A673 (cell line): Measurements from ENCODE around the gene CAD. TPM values are rescaled to one million over a fixed set of nuclear protein-coding genes. Genes with fewer than 3 reads are reported as not detected.
A peak's percentile ranks its signal among the peaks of the same experiment; 100 is the strongest.

Source experiments
- BruUV-seq: library from RNA; stranded (reverse); fragments of 400-500 nt; replicated peaks from 2 replicates; lab custom pipeline; 2021; lab: Mats Ljungman, UMichigan
- CTCF ChIA-PET: fragments of 300-600 bp; sonication (Branson Sonifier 250); formaldehyde crosslinking; loops from one replicate; lab custom pipeline; 2022; ENCODE audit warnings: antibody characterized with exemption; lab: Charles Lee
- POLR2A ChIA-PET: fragments of 300-600 bp; sonication (Branson Sonifier 250); formaldehyde crosslinking; loops from one replicate; lab custom pipeline; 2022; ENCODE audit warnings: antibody characterized with exemption; ENCODE audit not compliant: low non-redundant PET; lab: Charles Lee
- DNase-seq: peaks from one replicate; pipeline ENCODE4 v3.0.0-alpha.2; 2015; ENCODE audit warnings: low spot score
- H3K27ac ChIP-seq: fragments of 200-600 bp; sonication (generic); 2 replicates; pipeline ENCODE4 v1.5.1; 2016; ENCODE audit warnings: mixed run types, low read depth, mild to moderate bottlenecking, mixed read lengths, antibody characterized with exemption, low read length; ENCODE audit not compliant: poor library complexity, severe bottlenecking
- H3K27me3 ChIP-seq: fragments of 200-600 bp; sonication (generic); replicated peaks from 2 replicates; pipeline ENCODE4 v1.6.1; 2017; ENCODE audit warnings: mixed run types, low read depth, mild to moderate bottlenecking, mixed read lengths, antibody characterized with exemption, low read length; ENCODE audit not compliant: insufficient read depth, poor library complexity
- H3K36me3 ChIP-seq: fragments of 200-600 bp; sonication (generic); 2 replicates; pipeline ENCODE4 v1.6.1; 2016; ENCODE audit warnings: mixed run types, mild to moderate bottlenecking, mixed read lengths, antibody characterized with exemption, low read length; ENCODE audit not compliant: insufficient read depth, poor library complexity, severe bottlenecking
- H3K4me1 ChIP-seq: fragments of 200-600 bp; sonication (generic); 2 replicates; pipeline ENCODE4 v1.6.1; 2017; ENCODE audit warnings: mixed run types, mild to moderate bottlenecking, mixed read lengths, antibody characterized with exemption, low read length; ENCODE audit not compliant: insufficient read depth, poor library complexity, severe bottlenecking
- H3K4me3 ChIP-seq: fragments of 200-600 bp; sonication (generic); 2 replicates; pipeline ENCODE4 v1.5.1; 2016; ENCODE audit warnings: low read depth, mixed run types, mild to moderate bottlenecking, mixed read lengths, low read length; ENCODE audit not compliant: poor library complexity, severe bottlenecking
- H3K9me3 ChIP-seq: fragments of 200-600 bp; sonication (generic); 2 replicates; pipeline ENCODE4 v1.6.1; 2016; ENCODE audit warnings: mixed run types, low read depth, mild to moderate bottlenecking, mixed read lengths, antibody characterized with exemption, low read length; ENCODE audit not compliant: poor library complexity, severe bottlenecking
- CTCF ChIP-seq: fragments of 300-800, 200-600 bp; sonication (generic); conservative IDR thresholded peaks from 2 replicates; pipeline ENCODE4 v1.5.1; 2017; ENCODE audit warnings: low read depth, mild to moderate bottlenecking, antibody characterized with exemption, low read length, moderate library complexity, mixed read lengths
- EZH2 ChIP-seq: fragments of 200-600 bp; sonication (generic); IDR thresholded peaks from 2 replicates; pipeline ENCODE4 v1.6.1; 2017; ENCODE audit warnings: borderline replicate concordance, low read depth, mild to moderate bottlenecking, mixed read lengths, antibody characterized with exemption, low read length; ENCODE audit not compliant: poor library complexity, severe bottlenecking
- intact Hi-C: fragments of 100-400 bp; cut with micrococcal nuclease; formaldehyde crosslinking; loops from one replicate; pipeline ENCODE4 v1.10.0; 2022; ENCODE audit not compliant: unreplicated experiment
- total RNA-seq: library from RNA; stranded (reverse); gene quantifications from 2 replicates; pipeline ENCODE4 v1.2.3, GENCODE V29; 2021

The CAD gene
- total RNA-seq, 1 experiment from 2014 or later, result 194 TPM

- no peaks in the 10 kb centered on the region for H3K9me3 ChIP-seq
- H3K4me3 ChIP-seq, result no peak overlapping the region
- DNase-seq, result no peak
- intact Hi-C loops, result no loop called here
- no peaks in the 10 kb centered on the region for H3K4me1 ChIP-seq
- peaks cover 41% of the 10 kb centered on the region for H3K36me3 ChIP-seq
- TF ChIP-seq EZH2 (no peak), CTCF (no peak)
- ChIA-PET POLR2A (no interaction called here), CTCF (no interaction called here)
- H3K27ac ChIP-seq, result no peak overlapping the region
- H3K27me3 ChIP-seq, result no peaks in the 10 kb centered on the region
- BruUV-seq, result TSS peak; percentile 8
Measured at GRCh38 chr2:27245626-27246025, 28.5 kb downstream of the CAD start.

GRCh38 chr2:27247893-27248292 lies 30.7 kb downstream of the CAD start:
- H3K27ac ChIP-seq, result no peak overlapping the region
- CTCF ChIA-PET, result no interaction called here
- H3K36me3 ChIP-seq, result peaks cover 18% of the 10 kb centered on the region
- TF ChIP-seq CTCF (no peak), EZH2 (no peak)
- H3K9me3 ChIP-seq, result no peaks in the 10 kb centered on the region
- BruUV-seq, result no TSS peak
- DNase-seq, result no peak
- no peaks in the 10 kb centered on the region for H3K4me1 ChIP-seq
- POLR2A ChIA-PET, result interaction anchor here (0.6 kb wide), 2 partner anchors 33 to 160 kb away, joined by 3 read pairs; no protein-coding TSS in a partner anchor
- intact Hi-C loops, result no loop called here
- no peaks in the 10 kb centered on the region for H3K27me3 ChIP-seq
- no peak overlapping the region for H3K4me3 ChIP-seq

DNA sequence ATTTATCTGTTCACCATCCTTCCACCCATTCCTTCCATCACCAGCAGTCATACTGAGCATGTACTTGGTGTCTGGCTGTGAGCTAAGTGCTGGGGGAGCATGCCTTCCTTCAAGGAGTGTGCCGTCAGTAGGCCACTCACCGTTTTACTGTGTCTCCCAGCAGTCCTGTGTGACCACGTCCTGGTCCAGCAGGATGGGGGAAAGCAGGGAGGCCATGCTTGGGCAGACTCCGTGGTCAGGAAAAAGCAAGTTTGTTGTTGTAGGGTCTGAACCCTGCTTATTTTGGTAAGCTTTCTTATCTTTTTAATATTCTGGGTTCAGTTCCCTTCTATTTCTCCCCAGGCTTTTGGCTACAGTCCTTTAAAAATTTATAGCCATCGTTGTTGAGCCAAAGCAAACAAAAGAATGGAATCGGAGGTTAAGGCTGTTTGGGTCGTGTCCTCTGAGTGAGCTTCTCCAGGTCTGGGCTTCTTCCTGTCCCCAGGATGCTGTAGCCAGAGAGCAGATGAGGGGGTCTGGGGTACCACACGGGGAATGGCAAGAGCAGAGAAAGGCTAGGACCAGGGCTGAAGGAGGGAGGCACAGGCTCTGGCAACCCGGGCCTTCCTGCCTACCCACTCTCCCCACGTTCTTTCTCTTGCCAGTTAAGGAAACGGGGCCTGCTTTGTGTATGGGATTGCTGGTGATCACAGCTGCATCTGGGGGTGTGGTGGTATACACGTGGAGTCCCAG lies 32.2 kb downstream of the CAD start:
- Histone ChIP-seq H3K27me3 (no peaks in the 10 kb centered on the region), H3K36me3 (peaks cover 4% of the 10 kb centered on the region), H3K4me3 (no peak overlapping the region), H3K27ac (no peak overlapping the region), H3K9me3 (no peaks in the 10 kb centered on the region), H3K4me1 (no peaks in the 10 kb centered on the region)
- TF ChIP-seq CTCF (no peak), EZH2 (no peak)
- ChIA-PET CTCF (interaction anchor here (0.5 to 1.0 kb wide), 3 partner anchors 29 to 447 kb away, joined by 3 to 4 read pairs (median 3); no protein-coding TSS in a partner anchor), POLR2A (no interaction called here)
- BruUV-seq, result no TSS peak
- no peak for DNase-seq
- intact Hi-C loops, result no loop called here
